Measurements from ENCODE around the gene DOK1.

DOK1 gene

GRCh38 chr2:74553892-74554819 is at the start of gene DOK1, which contains the start of gene LOXL3:
DOK1 (plus strand) TSS chr2:74554720; CDS start chr2:74554755, 35 bp downstream.
LOXL3 (minus strand) TSS chr2:74553942; CDS start chr2:74552634, 1,308 bp downstream.
- DNase-seq (ENCODE audit: low spot score) (peak; percentile 94), FAIRE-seq (peak; percentile 96)

DNA sequence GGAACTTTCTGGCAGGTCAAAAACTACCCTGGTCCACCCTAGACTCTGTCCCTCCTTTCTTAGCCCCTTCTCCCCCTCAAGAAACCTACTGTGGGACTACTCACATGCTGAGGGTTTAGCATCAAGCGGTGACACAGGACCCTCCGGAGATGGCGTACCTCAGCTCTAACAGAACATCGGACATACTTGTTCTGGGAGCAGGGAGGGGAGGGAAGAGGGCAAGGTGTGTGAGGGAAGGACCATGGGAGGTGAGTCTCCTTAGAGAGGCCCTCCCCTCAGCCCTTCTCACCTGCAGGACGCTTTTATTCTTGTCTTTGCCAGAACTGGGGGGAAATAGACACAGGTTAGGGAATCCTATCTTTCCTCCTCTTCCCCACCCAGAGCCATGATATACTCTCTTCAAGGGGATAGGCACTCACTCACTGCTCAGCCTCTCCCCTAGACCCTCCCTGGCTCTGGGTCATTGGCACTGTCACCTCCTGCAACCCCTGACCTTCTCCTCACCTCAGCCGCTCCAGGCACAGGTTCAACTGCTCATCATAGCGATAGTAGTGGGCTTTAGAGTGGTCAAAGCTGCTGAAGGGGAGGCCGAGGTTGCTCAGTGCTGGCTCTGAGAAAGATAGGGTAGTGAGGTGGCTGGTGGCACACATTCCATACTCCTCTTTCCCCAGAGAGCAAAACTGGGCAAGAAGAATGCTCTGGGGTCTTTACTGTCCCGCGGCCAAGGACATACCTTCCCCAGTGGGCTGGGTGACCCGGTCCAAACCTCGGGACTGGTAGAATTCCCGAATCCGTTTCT is 48.9 kb upstream of the DOK1 start:
- no peak for FAIRE-seq
- DNase-seq (ENCODE audit: low spot score): no peak

DNA sequence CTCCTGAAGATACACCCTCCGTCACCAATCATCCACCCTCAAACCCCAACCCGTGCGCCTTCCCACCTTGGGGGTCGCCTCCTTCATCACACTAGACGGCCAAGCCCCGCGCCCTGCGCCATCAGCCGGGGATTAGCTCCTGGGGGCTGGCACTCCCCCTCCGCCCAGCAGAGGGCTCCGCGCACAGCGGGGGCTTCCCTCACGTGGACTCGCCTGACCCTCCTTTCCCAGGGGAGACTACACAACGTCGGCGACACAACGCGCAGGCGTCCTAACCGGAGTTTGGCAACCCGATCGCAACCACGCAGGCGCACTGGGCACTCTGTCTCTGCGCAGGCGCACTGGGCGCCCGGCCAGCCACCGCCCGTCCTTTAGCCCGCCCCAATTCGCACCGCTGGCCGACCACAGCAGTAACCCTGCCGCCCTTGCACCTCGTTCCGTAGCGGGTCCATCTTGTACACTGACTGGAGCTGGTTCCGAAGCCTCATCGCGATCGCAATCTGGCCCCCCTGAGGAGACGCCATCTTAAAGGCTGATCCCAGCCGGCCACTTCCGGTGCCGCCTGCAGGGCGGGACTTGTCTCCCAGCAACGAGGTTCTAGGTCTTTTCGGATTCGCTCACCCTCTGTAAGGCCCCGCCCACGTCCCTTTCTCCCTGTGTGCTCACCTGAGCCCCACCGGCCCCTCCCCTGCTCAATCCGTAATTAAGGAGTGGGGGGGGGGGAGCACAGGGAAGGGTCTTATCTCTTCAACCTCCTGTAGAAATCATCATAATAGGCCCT is 47.2 kb upstream of the DOK1 start, which contains the start of gene PCGF1:
PCGF1 (minus strand) TSS at position 551 of the 781 bp plus-strand sequence; CDS start at position 524, 27 bp downstream.
- DNase-seq (ENCODE audit: low spot score): peak; percentile 99
- peak; percentile 84 for FAIRE-seq

DNA sequence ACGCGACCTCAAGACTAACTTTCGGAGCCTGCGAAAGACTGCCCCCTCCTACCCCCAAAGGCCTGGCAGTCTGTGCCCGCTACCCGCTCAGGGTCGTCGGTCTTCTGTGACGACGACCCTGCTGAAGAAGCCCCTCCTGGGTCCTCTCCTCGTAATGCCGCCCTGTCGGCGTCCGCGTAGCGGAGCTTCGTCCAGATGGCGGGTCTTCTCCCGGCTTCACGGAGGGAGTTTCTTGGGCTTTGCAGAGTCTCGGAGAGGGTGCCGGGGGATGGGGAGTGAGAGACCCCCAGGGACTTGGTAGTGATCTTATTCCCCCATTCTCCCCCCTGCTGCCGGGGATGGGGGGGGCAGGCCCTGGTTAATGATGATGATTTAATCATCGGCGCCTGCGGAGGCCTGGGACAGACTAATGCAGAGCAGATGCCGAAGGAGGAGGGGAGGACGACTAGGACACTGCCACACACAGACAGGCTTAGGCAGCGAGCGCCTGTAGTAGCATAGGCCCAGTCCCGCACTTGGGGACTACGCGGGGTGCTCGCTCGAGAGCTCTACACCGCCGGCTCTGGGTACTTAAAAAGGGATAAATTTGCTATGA is 46.5 kb upstream of the DOK1 start:
- DNase-seq (ENCODE audit: low spot score) (peak; percentile 65), FAIRE-seq (no peak)

DNA sequence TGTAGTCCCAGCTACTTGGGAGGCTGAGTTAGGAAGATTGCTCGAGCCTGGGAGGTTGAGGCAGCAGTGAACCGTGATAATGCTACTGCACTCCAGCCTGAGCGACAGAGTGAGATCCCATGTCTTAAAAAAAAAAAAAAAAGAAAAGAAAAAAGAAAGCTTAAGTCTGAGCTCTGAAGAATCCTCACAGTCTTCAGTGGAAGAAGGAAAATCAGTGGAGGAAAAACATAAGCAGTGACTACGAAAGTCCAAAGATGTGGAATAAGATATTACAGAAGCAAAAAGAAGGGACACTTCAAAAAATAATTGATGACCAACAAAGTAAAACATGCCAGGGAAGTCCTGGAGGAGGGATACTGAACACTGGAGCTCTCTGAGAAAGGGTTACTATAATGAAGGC is 44.2 kb upstream of the DOK1 start:
- no peak for FAIRE-seq
- no peak for DNase-seq (ENCODE audit: low spot score)

- no peak for DNase-seq (ENCODE audit: low spot score)
- no peak for FAIRE-seq
Observed at GRCh38 chr2:74511104-74511989, 43.2 kb upstream of the DOK1 start.

DNA sequence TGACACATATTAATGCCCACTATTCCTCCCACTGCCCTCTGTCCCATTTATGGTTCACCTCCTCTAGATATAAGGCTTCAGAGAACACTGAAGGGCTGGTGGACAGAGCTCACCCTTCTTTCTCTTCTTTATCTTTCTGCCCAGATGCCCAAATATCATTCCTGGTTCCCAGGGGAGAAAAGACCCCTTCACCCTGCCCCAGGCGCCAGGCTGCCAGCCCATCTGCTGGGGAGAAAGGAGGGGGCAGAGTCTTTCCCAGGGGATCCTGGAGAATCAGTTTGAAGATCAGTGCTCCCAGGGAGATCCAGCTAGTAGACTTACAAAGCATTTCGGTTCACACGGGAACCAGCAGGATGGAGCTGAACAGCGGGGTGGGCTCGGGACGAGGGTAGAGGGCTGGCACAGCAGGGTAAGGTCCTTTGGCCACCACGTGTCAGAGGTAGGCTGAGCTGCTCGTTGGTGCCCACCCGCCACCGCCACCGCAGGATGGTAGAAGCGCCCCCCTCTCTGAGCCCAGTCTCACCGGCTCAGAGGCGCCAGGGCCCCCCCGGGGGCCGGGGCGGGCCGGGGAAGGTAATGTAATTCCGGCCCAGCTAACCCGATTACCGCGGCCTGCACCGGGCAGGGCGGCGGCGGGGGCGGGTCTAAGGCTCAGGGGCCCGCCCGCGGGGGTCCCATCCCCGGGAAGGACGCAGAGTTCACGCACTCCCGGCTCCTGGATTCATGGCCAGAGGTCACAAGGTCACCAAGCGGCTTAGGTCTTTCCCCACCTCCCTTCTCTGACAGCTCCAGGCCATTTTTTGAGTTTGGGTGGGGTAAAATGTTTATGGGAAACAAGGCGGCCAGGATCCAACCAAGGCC is 41.5 kb upstream of the DOK1 start:
- DNase-seq (ENCODE audit: low spot score) (no peak), FAIRE-seq (no peak)

DNA sequence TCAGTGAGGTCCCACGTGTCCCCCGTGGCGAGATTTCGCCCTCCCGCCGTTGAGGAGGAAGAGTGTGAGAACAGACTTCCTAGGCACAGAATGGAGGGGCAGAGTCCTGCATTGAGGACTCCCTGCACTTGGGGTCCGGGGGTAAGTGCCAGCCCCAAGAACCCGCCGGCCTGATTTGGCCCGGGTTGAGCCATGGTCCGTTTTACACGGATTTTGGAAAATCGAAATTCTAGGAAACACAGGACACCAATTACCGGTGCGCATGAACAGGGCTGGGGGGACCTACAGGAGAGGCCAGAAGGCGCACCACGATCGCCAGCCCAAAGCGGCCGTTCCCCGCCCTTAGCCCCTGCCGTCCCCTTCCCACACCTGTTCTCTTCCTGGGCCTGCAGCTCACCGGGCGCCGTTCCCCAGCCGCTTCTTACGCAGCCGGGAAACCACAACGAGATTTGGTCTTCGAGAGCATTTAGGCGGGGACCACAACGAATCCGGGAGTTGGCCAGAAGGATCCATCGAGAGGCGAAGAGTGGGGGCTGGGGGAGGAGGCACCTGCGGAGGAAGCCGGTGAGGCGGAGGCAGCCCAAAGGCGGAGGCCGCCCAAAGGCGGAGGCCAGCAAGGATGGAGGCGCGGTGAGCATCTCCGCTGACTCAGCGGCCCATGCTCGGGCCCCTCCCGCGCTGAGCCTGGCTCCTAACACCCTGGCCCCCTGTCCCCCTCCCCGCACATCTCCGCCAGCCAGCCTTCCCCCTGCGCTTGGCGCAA is 40.7 kb upstream of the DOK1 start:
- FAIRE-seq: no peak
- peak; percentile 74 for DNase-seq (ENCODE audit: low spot score)

DNA sequence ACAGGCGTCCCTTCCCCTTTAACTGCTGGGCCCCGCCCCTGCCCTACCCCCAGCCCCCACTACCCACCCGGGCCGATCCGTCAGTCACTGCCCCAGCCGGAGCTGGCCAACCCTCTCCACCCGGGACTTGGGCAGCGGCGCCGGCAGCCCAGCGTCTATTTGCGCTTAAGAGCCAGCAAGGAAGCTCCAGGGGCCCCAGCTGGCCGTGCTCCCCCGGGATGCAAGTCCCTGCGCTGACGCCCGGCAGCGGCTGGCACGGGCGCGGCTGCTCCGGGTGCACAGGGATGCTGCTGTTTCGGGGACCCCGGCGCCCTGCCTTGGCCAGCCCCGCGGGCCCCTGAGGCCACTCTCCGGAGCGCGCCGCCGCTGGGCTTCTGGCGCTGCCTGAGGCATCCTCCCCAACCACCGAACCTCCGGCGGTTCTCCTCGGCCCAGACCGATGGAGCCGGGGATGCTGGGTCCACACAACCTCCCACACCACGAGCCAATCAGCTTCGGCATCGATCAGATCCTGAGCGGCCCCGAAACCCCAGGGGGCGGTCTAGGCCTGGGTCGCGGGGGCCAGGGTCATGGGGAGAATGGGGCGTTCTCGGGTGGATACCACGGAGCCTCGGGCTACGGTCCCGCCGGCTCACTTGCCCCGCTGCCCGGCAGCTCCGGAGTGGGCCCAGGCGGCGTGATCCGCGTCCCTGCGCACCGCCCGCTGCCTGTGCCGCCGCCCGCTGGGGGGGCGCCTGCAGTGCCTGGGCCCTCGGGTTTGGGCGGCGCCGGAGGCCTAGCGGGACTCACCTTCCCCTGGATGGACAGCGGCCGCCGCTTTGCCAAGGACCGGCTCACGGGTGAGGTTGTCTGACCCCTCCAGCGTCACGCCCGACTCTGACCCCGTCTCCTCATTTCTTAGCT is 39.9 kb upstream of the DOK1 start, which contains the start of gene TLX2:
TLX2 (plus strand) TSS at position 83 of the 903 bp plus-strand sequence; CDS start at position 440, 357 bp downstream.
- FAIRE-seq (peak; percentile 62), DNase-seq (ENCODE audit: low spot score) (no peak)

DNA sequence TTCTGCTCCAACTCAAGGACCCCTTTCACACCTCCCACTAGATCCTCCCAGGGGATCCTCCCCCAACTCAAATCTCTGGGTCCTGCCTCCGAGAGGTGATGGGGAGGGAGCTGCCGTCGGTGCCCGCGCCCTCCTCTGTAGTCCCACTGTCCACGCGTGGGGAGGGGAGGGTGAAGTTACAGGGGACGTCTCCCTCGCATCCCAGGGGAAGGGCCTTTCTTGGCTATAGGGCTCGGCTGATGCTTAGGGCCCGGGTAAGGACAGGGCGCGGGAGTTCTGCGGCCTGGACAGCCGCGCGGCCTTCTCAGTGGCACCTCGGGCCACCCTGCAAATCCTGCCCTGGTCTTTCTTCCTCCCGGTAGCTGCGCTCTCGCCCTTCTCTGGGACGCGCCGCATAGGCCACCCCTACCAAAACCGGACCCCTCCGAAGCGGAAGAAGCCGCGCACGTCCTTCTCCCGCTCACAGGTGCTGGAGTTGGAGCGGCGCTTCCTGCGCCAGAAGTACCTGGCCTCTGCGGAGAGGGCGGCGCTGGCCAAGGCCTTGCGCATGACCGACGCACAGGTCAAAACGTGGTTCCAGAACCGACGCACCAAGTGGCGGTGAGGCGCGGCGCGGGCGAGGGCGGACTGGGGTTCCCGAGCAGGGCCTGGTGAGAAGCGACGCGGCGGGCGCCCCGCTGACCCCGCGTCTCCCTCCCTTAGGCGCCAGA is 39.1 kb upstream of the DOK1 start:
- no peak for FAIRE-seq
- no peak for DNase-seq (ENCODE audit: low spot score)

GRCh38 chr2:74515981-74516633 is 38.4 kb upstream of the DOK1 start:
- no peak for DNase-seq (ENCODE audit: low spot score)

GRCh38 chr2:74516650-74517049 is 37.9 kb upstream of the DOK1 start:
- FAIRE-seq (no peak), DNase-seq (ENCODE audit: low spot score) (no peak)

More at GRCh38 chr2:74515981-74516633, 38.4 kb upstream of the DOK1 start:
- no peak for FAIRE-seq

GRCh38 chr2:74522516-74522915 is 32.0 kb upstream of the DOK1 start:
- no peak for FAIRE-seq
- DNase-seq (ENCODE audit: low spot score): no peak

GRCh38 chr2:74524005-74524404 is 30.5 kb upstream of the DOK1 start:
- DNase-seq (ENCODE audit: low spot score): no peak

DNA sequence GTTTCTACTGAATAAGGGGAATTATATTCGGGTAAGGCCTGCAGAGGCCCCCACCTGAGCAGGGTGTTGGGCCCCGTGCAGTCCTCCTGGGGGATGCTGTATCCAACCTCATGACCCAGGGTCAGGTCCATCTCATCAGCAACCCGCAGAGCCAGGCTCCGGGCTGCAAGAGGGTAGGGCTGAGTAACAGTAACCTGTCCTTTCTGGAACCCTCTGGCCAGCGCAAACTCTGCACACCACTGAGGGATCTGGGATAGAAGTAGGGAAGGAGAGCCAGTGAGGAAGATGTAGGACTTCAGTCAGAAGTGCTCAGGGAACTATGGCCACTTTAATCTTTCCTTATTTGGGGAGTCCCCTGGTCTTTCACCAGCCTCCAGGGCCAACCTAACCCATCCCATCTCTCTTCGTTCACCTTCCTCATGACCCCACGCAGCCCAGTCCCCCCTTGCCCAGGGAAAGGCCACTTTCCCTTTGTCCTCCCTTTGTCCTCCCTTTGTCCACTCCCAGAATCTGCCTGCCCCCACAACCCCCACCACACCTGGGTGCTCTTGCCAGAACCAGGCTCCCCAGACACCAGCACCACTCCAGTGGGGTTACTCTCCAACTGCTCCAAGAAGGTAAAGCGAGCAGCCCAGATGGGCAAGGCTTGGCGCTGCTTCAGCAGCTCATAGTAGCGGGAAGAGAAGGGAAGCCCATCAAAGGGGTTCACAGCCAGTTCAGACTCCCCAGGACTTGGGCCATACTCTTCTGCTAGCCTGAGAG is 29.4 kb upstream of the DOK1 start:
- DNase-seq (ENCODE audit: low spot score) (no peak), FAIRE-seq (no peak)

More at GRCh38 chr2:74524005-74524404, 30.5 kb upstream of the DOK1 start:
- FAIRE-seq: no peak
